H1 (cell line): ENCODE results near the gene TXNDC2. TPM values are rescaled to one million over a fixed set of nuclear protein-coding genes. Genes with fewer than 3 reads are reported as not detected.

Source experiments
- BCL11A ChIP-seq, 2 experiments: IDR thresholded peaks; one replicate each; pipeline ENCODE4 v1.6.1; 2011; ENCODE audit warnings: low read depth in 2 of 2, low read length in 2 of 2, mild to moderate bottlenecking in 2 of 2
- CHD7 ChIP-seq: fragments of 300-600 bp; sonication (generic); IDR thresholded peaks from 2 replicates; pipeline ENCODE4 v1.7.1; 2012; ENCODE audit warnings: low read length, moderate library complexity, mild to moderate bottlenecking, inconsistent platforms; ENCODE audit not compliant: insufficient replicate concordance
- CTCF ChIP-seq, 3 experiments: IDR thresholded peaks; 1 replicate in 2 of 3; 2 replicates in 1 of 3; pipeline versions ENCODE4 v1.5.1 to v1.6.1; 2011; ENCODE audit warnings: low read length in 3 of 3, mild to moderate bottlenecking in 3 of 3, inconsistent platforms in 2 of 3, low read depth in 1 of 3, moderate library complexity in 1 of 3; ENCODE audit not compliant: insufficient read depth in 1 of 3; ENCODE audit errors: control extremely low read depth in 1 of 3
- EGR1 ChIP-seq: IDR thresholded peaks from 2 replicates; pipeline ENCODE4 v1.6.1; 2011; ENCODE audit warnings: low read depth, low read length, borderline replicate concordance
- EZH2 ChIP-seq: fragments of 200-600 bp; sonication (generic); IDR thresholded peaks from 2 replicates; pipeline ENCODE4 v1.7.1; 2012; ENCODE audit warnings: low read depth, mild to moderate bottlenecking, moderate library complexity, low read length, inconsistent platforms; ENCODE audit not compliant: severe bottlenecking
- POU5F1 ChIP-seq: IDR thresholded peaks from 2 replicates; pipeline ENCODE4 v1.6.1; 2011; ENCODE audit warnings: low read depth, mild to moderate bottlenecking, low read length, moderate library complexity
- RBBP5 ChIP-seq: IDR thresholded peaks from 2 replicates; pipeline ENCODE4 v1.7.1; 2012; ENCODE audit warnings: low read depth, mild to moderate bottlenecking, inconsistent platforms, low read length, moderate library complexity, borderline replicate concordance
- polyA plus RNA-seq, 7 experiments: library from polyadenylated mRNA; depleted of rRNA in 3 of 7; stranded (reverse) in 5 of 7; unstranded in 2 of 7; fragments of >200 nt in 5 of 7; fragments of 200-250 nt in 2 of 7; gene quantifications; 1 replicate in 5 of 7; 2 replicates in 1 of 7; 4 replicates in 1 of 7; pipeline versions ENCODE4 v1.2.1 to v1.2.3, GENCODE V29; 2011 to 2013; ENCODE audit warnings: missing spikeins in 2 of 7, mixed read lengths in 2 of 7
- total RNA-seq: library from RNA; stranded (reverse); fragmentation: NEBNext Ultra II Directional; extraction: Animal tissue kit (Norgen Biotek cat#: 25700); gene quantifications from 2 replicates; pipeline ENCODE4 v1.2.1, GENCODE V29; 2021

TXNDC2 gene
- total and polyA plus RNA-seq, 2 of the 8 experiments (the other 6 are each of a cell fraction or from before 2014, with no cell fraction given) = 0.09 TPM; not detected in 1

GRCh38 chr18:9913526-9914333, 28.0 kb downstream of the TXNDC2 start, which contains the start of gene VAPA (continued):
- TF ChIP-seq CHD7 = no peak
- TF ChIP-seq BCL11A (IDR thresholded peaks at IDR 0.05; ENCODE audit: low read depth in 2 of 2, low read length in 2 of 2) = no peak
- no peak for TF ChIP-seq POU5F1
- TF ChIP-seq CTCF (IDR thresholded peaks at IDR 0.05; ENCODE audit: control extremely low read depth in 1 of 3, insufficient read depth in 1 of 3, low read depth in 1 of 3, low read length in 3 of 3) = no peak
- peak; percentile 100 for TF ChIP-seq RBBP5
- no peak for TF ChIP-seq EZH2
- TF ChIP-seq EGR1 = peak; percentile 4; the same call in 1 of the 2 replicates
